HCT116 (cell line): ENCODE measurements around the gene ITGAD. TPM values are rescaled to one million over a fixed set of nuclear protein-coding genes. Genes with fewer than 3 reads are reported as not detected.

Experiments used
- ATAC-seq: fragments of 200-7000 bp; cut with Tn5 transposase; 2 replicates; pipeline ENCODE4 v1.9.1; 2020; ENCODE audit warnings: mild to moderate bottlenecking, moderate library complexity
- BruUV-seq: library from RNA; stranded (reverse); fragments of 400-500 nt; replicated peaks from 2 replicates; lab custom pipeline; 2021; lab: Mats Ljungman, UMichigan
- CTCF ChIA-PET: fragments of 300-600 bp; sonication (Branson Sonifier 250); formaldehyde crosslinking; loops from one replicate; lab custom pipeline; 2021; ENCODE audit warnings: antibody characterized with exemption; lab: Charles Lee
- POLR2A ChIA-PET: fragments of 300-600, 350-600 bp; sonication (Branson Sonifier 250); formaldehyde crosslinking; loops from one replicate; lab custom pipeline; 2021; ENCODE audit warnings: antibody characterized with exemption; lab: Charles Lee
- RAD21 ChIA-PET, 2 experiments: fragments of 300-600 bp; sonication (Branson Sonifier 250); formaldehyde crosslinking; loops; one replicate each; lab custom pipeline; 2023; ENCODE audit warnings: low total read pairs in 2 of 2; ENCODE audit not compliant: uncharacterized antibody in 2 of 2, unreplicated experiment in 2 of 2, low non-redundant PET in 1 of 2; lab: Charles Lee
- DNase-seq: peaks from one replicate; pipeline ENCODE4 v3.0.0-alpha.2; 2010; ENCODE audit warnings: low read depth, low spot score
- H2AFZ ChIP-seq: fragments of 200-600 bp; shearing (Covaris generic), sonication (generic); 2 replicates; pipeline ENCODE4 v1.6.1; 2017; ENCODE audit warnings: low read depth, mixed run types, mixed read lengths, antibody characterized with exemption, low read length; ENCODE audit not compliant: poor library complexity, severe bottlenecking
- H3K27ac ChIP-seq: 2 replicates; pipeline ENCODE4 v1.5.1; 2012; ENCODE audit warnings: low read depth, low read length
- H3K27me3 ChIP-seq: fragments of 200-600 bp; sonication (generic); 2 replicates; pipeline ENCODE4 v1.6.1; 2016; ENCODE audit warnings: mixed run types, low read length, mixed read lengths; ENCODE audit not compliant: insufficient read depth
- H3K36me3 ChIP-seq, 2 experiments: fragments of 200-500 bp in 1 of 2; fragments of 200-600 bp in 1 of 2; sonication (Bioruptor generic) in 1 of 2; sonication (generic) in 1 of 2; 2 replicates each; pipeline versions ENCODE4 v1.5.1 to v1.6.1; 2014 to 2016; ENCODE audit warnings: low read length in 2 of 2, inconsistent platforms in 1 of 2, mixed read lengths in 1 of 2, mixed run types in 1 of 2; ENCODE audit not compliant: insufficient read depth in 2 of 2, control insufficient read depth in 1 of 2
- H3K4me1 ChIP-seq, 2 experiments: fragments of 200-600 bp in 1 of 2; sonication (generic) in 1 of 2; 2 replicates each; pipeline versions ENCODE4 v1.5.1 to v1.6.1; 2012 to 2017; ENCODE audit warnings: low read length in 2 of 2, inconsistent platforms in 1 of 2, mild to moderate bottlenecking in 1 of 2, mixed read lengths in 1 of 2, mixed run types in 1 of 2, moderate library complexity in 1 of 2; ENCODE audit not compliant: insufficient read depth in 2 of 2, control insufficient read depth in 1 of 2
- H3K4me2 ChIP-seq: fragments of 200-600 bp; sonication (generic); 2 replicates; pipeline ENCODE4 v1.6.1; 2017; ENCODE audit warnings: mixed run types, low read length, mixed read lengths
- H3K4me3 ChIP-seq, 2 experiments: fragments of 200-600 bp in 1 of 2; sonication (generic) in 1 of 2; replicated peaks in 1 of 2; 2 replicates each; pipeline ENCODE4 v1.5.1; 2011 to 2016; ENCODE audit warnings: low read length in 2 of 2, control low read depth in 1 of 2, low read depth in 1 of 2, mild to moderate bottlenecking in 1 of 2, mixed read lengths in 1 of 2, mixed run types in 1 of 2
- H3K79me2 ChIP-seq: fragments of 200-600 bp; sonication (generic); 2 replicates; pipeline ENCODE4 v1.6.1; 2017; ENCODE audit warnings: mild to moderate bottlenecking, mixed run types, low read length, moderate library complexity, mixed read lengths; ENCODE audit not compliant: insufficient read depth
- H3K9ac ChIP-seq: fragments of 200-600 bp; sonication (generic); 2 replicates; pipeline ENCODE4 v1.6.1; 2016; ENCODE audit warnings: low read length, mixed read lengths
- H3K9me2 ChIP-seq: fragments of 200-600 bp; sonication (generic), shearing (Covaris generic); 2 replicates; pipeline ENCODE4 v1.6.1; 2017; ENCODE audit warnings: mixed run types, mild to moderate bottlenecking, moderate library complexity; ENCODE audit not compliant: insufficient read depth
- H3K9me3 ChIP-seq, 2 experiments: fragments of 200-500 bp in 1 of 2; fragments of 200-600 bp in 1 of 2; sonication (Bioruptor generic) in 1 of 2; sonication (generic) in 1 of 2; 2 replicates each; pipeline ENCODE4 v1.6.1; 2014 to 2017; ENCODE audit warnings: low read length in 2 of 2, mixed read lengths in 2 of 2, inconsistent platforms in 1 of 2, low read depth in 1 of 2, mild to moderate bottlenecking in 1 of 2, mixed run types in 1 of 2, moderate library complexity in 1 of 2; ENCODE audit not compliant: control insufficient read depth in 1 of 2, insufficient read depth in 1 of 2
- H4K20me1 ChIP-seq: fragments of 200-600 bp; sonication (generic), shearing (Covaris generic); 2 replicates; pipeline ENCODE4 v1.6.1; 2017; ENCODE audit warnings: mixed run types, mild to moderate bottlenecking, moderate library complexity; ENCODE audit not compliant: insufficient read depth
- ATF3 ChIP-seq: IDR thresholded peaks from 2 replicates; pipeline ENCODE4 v1.6.1; 2012
- FOSL1 ChIP-seq: IDR thresholded peaks from 2 replicates; pipeline ENCODE4 v1.6.1; 2012; ENCODE audit warnings: low read depth
- JUND ChIP-seq: IDR thresholded peaks from 2 replicates; pipeline ENCODE4 v1.6.1; 2012
- POLR2A ChIP-seq: IDR thresholded peaks from 2 replicates; pipeline ENCODE4 v1.7.0; 2011; ENCODE audit warnings: borderline replicate concordance; ENCODE audit not compliant: insufficient read depth, insufficient read length; ENCODE audit errors: extremely low read depth
- REST ChIP-seq: IDR thresholded peaks from 2 replicates; pipeline ENCODE4 v1.6.1; 2012; ENCODE audit warnings: low read depth
- intact Hi-C: fragments of 100-400 bp; cut with micrococcal nuclease; formaldehyde crosslinking; loops from 2 replicates; pipeline ENCODE4 v1.10.0; 2022
- total RNA-seq: library from RNA; stranded (reverse); gene quantifications from one replicate; pipeline ENCODE4 v1.2.1, GENCODE V29; 2021; ENCODE audit not compliant: unreplicated experiment

ITGAD gene
- total RNA-seq, 1 experiment from 2014 or later, result 0.12 TPM

- no peaks in the 10 kb centered on the region for H3K79me2 ChIP-seq
- no peaks in the 10 kb centered on the region for H3K27me3 ChIP-seq
- no TSS peak for BruUV-seq
- no peaks in the 10 kb centered on the region for H3K36me3 ChIP-seq
- H3K27ac ChIP-seq, result peak overlapping the region; percentile 8; the same call in 1 of the 2 replicates
- DNase-seq (no peak), ATAC-seq (peak; percentile 92)
- ChIA-PET POLR2A (no interaction called here), RAD21 (no interaction called here), CTCF (interaction anchor here (1.4 to 1.8 kb wide), 2 partner anchors 10 to 482 kb away, joined by 3 to 5 read pairs; no protein-coding TSS in a partner anchor)
- peaks cover 6 to 12% of the 10 kb centered on the region in 2 experiments; a peak in 3 of 4 replicates for H3K4me1 ChIP-seq
- peak; percentile 42; the same call in 1 of the 2 replicates for TF ChIP-seq FOSL1
- no peak for TF ChIP-seq ATF3
- TF ChIP-seq JUND, result peak; percentile 9; the same call in 1 of the 2 replicates
- H3K9ac ChIP-seq, result no peak overlapping the region
- H4K20me1 ChIP-seq, result no peaks in the 10 kb centered on the region
- intact Hi-C loops, result no loop called here
- H3K9me2 ChIP-seq, result no peaks in the 10 kb centered on the region
- H3K4me3 ChIP-seq, result peak overlapping the region in 1 of 2 experiments; percentile 37; a peak in 1 of 4 replicates
- H2AFZ ChIP-seq, result no peak overlapping the region
- no peaks in the 10 kb centered on the region for H3K9me3 ChIP-seq
- H3K4me2 ChIP-seq, result peak overlapping the region; percentile 70
These were observed 42.4 kb downstream of the ITGAD start for GRCh38 chr16:31435341-31436220.

GRCh38 chr16:31436221-31437045, 43.3 kb downstream of the ITGAD start:
- no peaks in the 10 kb centered on the region for H3K79me2 ChIP-seq
- H3K27ac ChIP-seq, result no peak overlapping the region; the same call in 1 of the 2 replicates
- ChIA-PET CTCF (interaction anchor here (1.8 kb wide), 1 partner anchor 483 kb away, joined by 5 read pairs; no protein-coding TSS in a partner anchor), POLR2A (no interaction called here), RAD21 (no interaction called here)
- peaks cover 6 to 12% of the 10 kb centered on the region in 2 experiments; a peak in 3 of 4 replicates for H3K4me1 ChIP-seq
- H3K4me3 ChIP-seq, result no peak overlapping the region
- no peak overlapping the region for H3K4me2 ChIP-seq
- no peak for DNase-seq
- H3K27me3 ChIP-seq, result no peaks in the 10 kb centered on the region
- H3K36me3 ChIP-seq, result no peaks in the 10 kb centered on the region
- no peak overlapping the region for H2AFZ ChIP-seq
- H3K9me3 ChIP-seq, result no peaks in the 10 kb centered on the region
- no TSS peak for BruUV-seq
- TF ChIP-seq POLR2A (no peak), REST (no peak)
- intact Hi-C loops, result no loop called here
- no peak overlapping the region for H3K9ac ChIP-seq
- ATAC-seq, result no peak
- H4K20me1 ChIP-seq, result no peaks in the 10 kb centered on the region
- no peaks in the 10 kb centered on the region for H3K9me2 ChIP-seq
